ENCODE data around the gene CCDC24. TPM values are rescaled to one million over a fixed set of nuclear protein-coding genes. Genes with fewer than 3 reads are reported as not detected.

Gene CCDC24
- total RNA-seq, 4 donors from 2014 or later: 0.73 to 2.9 (median 1.2) TPM

- Histone ChIP-seq H3K9me3 (no peaks in the 10 kb centered on the region), H3K4me1 (peaks cover 18 to 30% of the 10 kb centered on the region in 2 donors), H3K4me3 (no peak overlapping the region), H3K36me3 (no peaks in the 10 kb centered on the region), H3K27me3 (no peaks in the 10 kb centered on the region), H3K27ac (no peak overlapping the region)
- no peak for ATAC-seq
- DNase-seq: no peak
- intact Hi-C loops (cut with DNase I; ENCODE audit: low total_unique reads): loop anchor here (5.0 to 10.0 kb wide), 2 partner anchors 42 to 270 kb away; partner anchors contain the start of gene CCDC24
- TF ChIP-seq CTCF (IDR thresholded peaks at IDR 0.05 in 4 of 5, conservative IDR thresholded peaks at IDR 0.05 in 1 of 5) (no peak), POLR2A (IDR thresholded peaks at IDR 0.05) (no peak)
- in situ Hi-C loops (cut with MboI; ENCODE audit: low sequenced_read_pairs in 4 of 4): loop anchor here in 3 of 4 donors (25.0 kb wide), 2 partner anchors 272 to 497 kb away; partner anchors contain the start of gene PTPRF (in 2 of the 3)
These were observed 43.0 kb downstream of the CCDC24 start for GRCh38 chr1:44034423-44034822.

GRCh38 chr1:44034976-44035716 is 43.7 kb downstream of the CCDC24 start:
- ATAC-seq (no peak), DNase-seq (no peak)
- Histone ChIP-seq H3K27ac (peak overlapping the region in 2 of 4 donors; percentile 42 to 51), H3K4me1 (peaks cover 17 to 28% of the 10 kb centered on the region in 2 donors), H3K36me3 (no peaks in the 10 kb centered on the region), H3K9me3 (no peaks in the 10 kb centered on the region), H3K4me3 (no peak overlapping the region), H3K27me3 (no peaks in the 10 kb centered on the region)
- intact Hi-C loops (cut with DNase I; ENCODE audit: low total_unique reads): loop anchor here (5.0 to 10.0 kb wide), 2 partner anchors 43 to 270 kb away; partner anchors contain the start of gene CCDC24
- TF ChIP-seq POLR2A (IDR thresholded peaks at IDR 0.05) (no peak), CTCF (IDR thresholded peaks at IDR 0.05 in 4 of 5, conservative IDR thresholded peaks at IDR 0.05 in 1 of 5) (no peak)
- in situ Hi-C loops (cut with MboI; ENCODE audit: low sequenced_read_pairs in 4 of 4): loop anchor here in 3 of 4 donors (25.0 kb wide), 2 partner anchors 273 to 498 kb away; partner anchors contain the start of gene PTPRF (in 2 of the 3)

GRCh38 chr1:44035726-44036408 is 44.5 kb downstream of the CCDC24 start:
- intact Hi-C loops (cut with DNase I; ENCODE audit: low total_unique reads) (loop anchor here (1.0 to 10.0 kb wide), 2 partner anchors 31 to 271 kb away; no protein-coding TSS in a partner anchor), in situ Hi-C loops (cut with MboI; ENCODE audit: low sequenced_read_pairs in 4 of 4) (loop anchor here in 3 of 4 donors (25.0 kb wide), 2 partner anchors 274 to 499 kb away; partner anchors contain the start of gene PTPRF (in 2 of the 3))
- peaks cover 17 to 24% of the 10 kb centered on the region in 2 donors for H3K4me1 ChIP-seq
- no peaks in the 10 kb centered on the region for H3K9me3 ChIP-seq
- DNase-seq (no peak), ATAC-seq (peak in 1 of 2 donors; percentile 7)
- no peaks in the 10 kb centered on the region for H3K36me3 ChIP-seq
- TF ChIP-seq CTCF (IDR thresholded peaks at IDR 0.05 in 4 of 5, conservative IDR thresholded peaks at IDR 0.05 in 1 of 5) (no peak), POLR2A (IDR thresholded peaks at IDR 0.05) (no peak)
- no peak overlapping the region for H3K4me3 ChIP-seq
- H3K27ac ChIP-seq: peak overlapping the region in 3 of 4 donors; percentile 34 to 51 (median 42)
- H3K27me3 ChIP-seq: no peaks in the 10 kb centered on the region

GRCh38 chr1:44036409-44037139 is 45.2 kb downstream of the CCDC24 start:
- ATAC-seq (peak; percentile 69 to 73), DNase-seq (peak; percentile 39 to 59)
- in situ Hi-C loops (cut with MboI; ENCODE audit: low sequenced_read_pairs in 4 of 4): loop anchor here in 3 of 4 donors (25.0 kb wide), 2 partner anchors 274 to 499 kb away; partner anchors contain the start of gene PTPRF (in 2 of the 3)
- H3K4me3 ChIP-seq: no peak overlapping the region
- H3K27ac ChIP-seq: peak overlapping the region in 2 of 4 donors; percentile 34 to 51
- no peaks in the 10 kb centered on the region for H3K27me3 ChIP-seq
- peaks cover 17% of the 10 kb centered on the region in 2 donors for H3K4me1 ChIP-seq
- intact Hi-C loops (cut with DNase I; ENCODE audit: low total_unique reads): loop anchor here (1.0 to 10.0 kb wide), 2 partner anchors 31 to 272 kb away; no protein-coding TSS in a partner anchor
- no peaks in the 10 kb centered on the region for H3K36me3 ChIP-seq
- no peaks in the 10 kb centered on the region for H3K9me3 ChIP-seq
- peak; percentile 70 to 82 (median 80) for TF ChIP-seq CTCF (IDR thresholded peaks at IDR 0.05 in 4 of 5, conservative IDR thresholded peaks at IDR 0.05 in 1 of 5)
- no peak for TF ChIP-seq POLR2A (IDR thresholded peaks at IDR 0.05)

Data from gastrocnemius medialis (tissue), 4 donors.